HepG2 (cell line): ENCODE results near the gene RHOXF2B. TPM values are rescaled to one million over a fixed set of nuclear protein-coding genes. Genes with fewer than 3 reads are reported as not detected.
"Not testable (repeated sequence)": the region's sequence is repeated elsewhere in the genome, so short reads cannot be mapped to it uniquely, and the experiment has no call there.

Experiments used
- ATAC-seq: fragments of 200-7000 bp; cut with Tn5 transposase; 3 replicates; pipeline ENCODE4 v1.9.1; 2020; ENCODE audit warnings: mild to moderate bottlenecking, moderate library complexity
- BruUV-seq: library from RNA; stranded (reverse); fragments of 400-500 nt; replicated peaks from 2 replicates; lab custom pipeline; 2021; lab: Mats Ljungman, UMichigan
- CTCF ChIA-PET: fragments of 300-600 bp; formaldehyde crosslinking; extraction: SDS; loops from one replicate; lab custom pipeline; 2021; ENCODE audit warnings: low total read pairs, inconsistent platforms, low intra/inter-chr PET ratio; lab: Yijun Ruan, JAX
- POLR2A ChIA-PET: fragments of 350-600 bp; sonication (Branson Sonifier 250); formaldehyde crosslinking; loops from one replicate; lab custom pipeline; 2020; ENCODE audit warnings: antibody characterized with exemption, inconsistent platforms; lab: Yijun Ruan, JAX
- DNase-seq: peaks from one replicate; pipeline ENCODE4 v3.0.0-alpha.2; 2015; ENCODE audit warnings: low spot score
- FAIRE-seq: peaks from 3 replicates; lab custom pipeline; 2011; peaks lifted over from hg19 to GRCh38; lab: Jason Lieb, UNC
- H2AFZ ChIP-seq: one replicate; pipeline ENCODE4 v1.6.1; 2011; ENCODE audit warnings: low read length, inconsistent platforms
- H3K27ac ChIP-seq: fragments of 300-600 bp; 3 replicates; pipeline ENCODE4 v1.8.0; 2011; ENCODE audit warnings: mixed run types, mild to moderate bottlenecking, mixed read lengths, low read length, inconsistent platforms; ENCODE audit not compliant: insufficient read depth; ENCODE audit errors: extremely low read length
- H3K27me3 ChIP-seq, 2 experiments: fragments of 200-600 bp in 1 of 2; 2 replicates in 1 of 2; 3 replicates in 1 of 2; pipeline versions ENCODE4 v1.6.0 to v1.8.0; 2011; ENCODE audit warnings: low read length in 2 of 2, mild to moderate bottlenecking in 2 of 2, moderate library complexity in 2 of 2, inconsistent platforms in 1 of 2; ENCODE audit not compliant: insufficient read depth in 2 of 2, control insufficient read depth in 1 of 2
- H3K36me3 ChIP-seq, 2 experiments: fragments of 200-600 bp in 1 of 2; replicated peaks in 1 of 2; 2 replicates in 1 of 2; 3 replicates in 1 of 2; pipeline versions ENCODE4 v1.5.1 to v1.8.0; 2011; ENCODE audit warnings: low read length in 2 of 2, inconsistent platforms in 1 of 2; ENCODE audit not compliant: insufficient read depth in 2 of 2, control insufficient read depth in 1 of 2
- H3K4me1 ChIP-seq: 2 replicates; pipeline ENCODE4 v1.5.1; 2012; ENCODE audit warnings: low read length, inconsistent platforms; ENCODE audit not compliant: insufficient read depth
- H3K4me2 ChIP-seq: 2 replicates; pipeline ENCODE4 v1.6.0; 2011; ENCODE audit warnings: low read depth, low read length, inconsistent platforms
- H3K4me3 ChIP-seq, 3 experiments: fragments of 200-600 bp in 1 of 3; sonication (generic), shearing (Covaris generic) in 1 of 3; replicated peaks in 1 of 3; 2 replicates each; pipeline ENCODE4 v1.5.1; 2011 to 2016; ENCODE audit warnings: low read length in 3 of 3, inconsistent platforms in 2 of 3, low read depth in 2 of 3, mild to moderate bottlenecking in 2 of 3, control low read depth in 1 of 3, mixed read lengths in 1 of 3; ENCODE audit not compliant: insufficient read depth in 1 of 3
- H3K79me2 ChIP-seq: one replicate; pipeline ENCODE4 v1.6.1; 2011; ENCODE audit warnings: low read length, inconsistent platforms; ENCODE audit not compliant: insufficient read depth
- H3K9ac ChIP-seq: 2 replicates; pipeline ENCODE4 v1.6.0; 2011; ENCODE audit warnings: mild to moderate bottlenecking, low read depth, low read length, inconsistent platforms; ENCODE audit not compliant: insufficient read depth
- H3K9me3 ChIP-seq: 2 replicates; pipeline ENCODE4 v1.5.1; 2012; ENCODE audit warnings: mild to moderate bottlenecking, low read length
- H4K20me1 ChIP-seq: 2 replicates; pipeline ENCODE4 v1.6.0; 2011; ENCODE audit warnings: inconsistent platforms, mild to moderate bottlenecking, low read length, moderate library complexity; ENCODE audit not compliant: insufficient read depth
- HDAC1 ChIP-seq: sonication (generic); formaldehyde crosslinking; IDR thresholded peaks from 2 replicates; pipeline ENCODE4 v1.5.1; 2020; ENCODE audit warnings: mild to moderate bottlenecking, missing genetic modification reagents
- MAFK ChIP-seq, 2 experiments: IDR thresholded peaks in 1 of 2; conservative IDR thresholded peaks in 1 of 2; 2 replicates each; pipeline ENCODE4 v1.6.1; 2011; ENCODE audit warnings: improper control_type of control experiment in 2 of 2, low read length in 2 of 2
- WGBS: methylation state at CpG from one replicate; pipeline ENCODE4 v1.1.6; 2017; ENCODE audit warnings: low lambda C conversion rate; 5-methylcytosine and 5-hydroxymethylcytosine counted together
- in situ Hi-C: cut with HindIII; loops from 2 replicates; pipeline ENCODE4 v1.10.0; 2017; ENCODE audit warnings: low pct_unique_long_range_greater_than_20kb; ENCODE audit not compliant: extremely low pct_ligation_motif_present
- intact Hi-C: fragments of 100-400 bp; cut with micrococcal nuclease; formaldehyde crosslinking; loops from one replicate; pipeline ENCODE4 v1.10.0; 2022; ENCODE audit not compliant: unreplicated experiment
- polyA plus RNA-seq, 8 experiments: library from polyadenylated mRNA; depleted of rRNA in 3 of 8; stranded (reverse) in 7 of 8; unstranded in 1 of 8; fragments of >200 nt; fragmentation: Illumina TruSeq in 4 of 8; extraction: Trizol in 4 of 8; gene quantifications; 2 replicates each; pipeline versions ENCODE4 v1.2.1 to v1.2.3, GENCODE V29; 2011 to 2016; ENCODE audit warnings: low read depth in 4 of 8, missing spikeins in 1 of 8, mixed read lengths in 1 of 8; ENCODE audit not compliant: insufficient read depth in 1 of 8
- total RNA-seq, 5 experiments: library from RNA; depleted of rRNA; stranded (reverse); fragments of >200 nt; fragmentation: Illumina TruSeq; extraction: Trizol; gene quantifications; 2 replicates each; pipeline ENCODE4 v1.2.3, GENCODE V29; 2016; ENCODE audit warnings: low read depth in 1 of 5
- TF ChIP-seq, protein P1 (sequence below): sonication (generic); formaldehyde crosslinking; IDR thresholded peaks from 2 replicates; pipeline ENCODE4 v1.5.0; 2020; ENCODE audit warnings: missing genetic modification reagents

Gene RHOXF2B
- total and polyA plus RNA-seq, 2 of the 13 experiments (the other 11 are each of a cell fraction or from before 2014, with no cell fraction given), result not detected

DNA sequence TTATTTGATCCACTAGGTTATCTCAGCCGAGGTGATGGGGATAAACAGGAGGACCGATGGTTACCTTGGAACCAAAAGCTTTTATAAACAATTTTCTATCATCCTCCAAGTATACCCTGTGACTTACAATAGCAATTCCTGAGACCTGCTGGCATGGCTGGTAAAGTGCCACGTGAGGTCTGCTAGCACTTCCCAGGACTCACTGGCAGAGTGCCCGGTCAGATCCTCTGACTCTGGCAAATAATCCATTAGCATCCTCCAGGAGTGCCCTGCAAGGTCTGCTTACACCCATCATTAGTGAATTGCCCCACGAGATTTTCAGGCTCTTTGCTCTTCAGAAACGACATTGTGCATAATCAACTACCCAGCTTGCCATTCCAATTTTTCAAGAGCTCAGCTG lies 37.3 kb downstream of the RHOXF2B start:
- no CpG with 5 or more reads among the region's 6 CpGs for WGBS
- in situ Hi-C loops, H3K4me1 ChIP-seq, CTCF ChIA-PET, H3K36me3 ChIP-seq, H2AFZ ChIP-seq, ATAC-seq, H3K27me3 ChIP-seq, H3K4me3 ChIP-seq, H3K79me2 ChIP-seq, H3K4me2 ChIP-seq, H3K27ac ChIP-seq, DNase-seq, POLR2A ChIA-PET, H3K9me3 ChIP-seq, intact Hi-C loops, FAIRE-seq, BruUV-seq, H4K20me1 ChIP-seq, H3K9ac ChIP-seq: not testable (repeated sequence)

DNA sequence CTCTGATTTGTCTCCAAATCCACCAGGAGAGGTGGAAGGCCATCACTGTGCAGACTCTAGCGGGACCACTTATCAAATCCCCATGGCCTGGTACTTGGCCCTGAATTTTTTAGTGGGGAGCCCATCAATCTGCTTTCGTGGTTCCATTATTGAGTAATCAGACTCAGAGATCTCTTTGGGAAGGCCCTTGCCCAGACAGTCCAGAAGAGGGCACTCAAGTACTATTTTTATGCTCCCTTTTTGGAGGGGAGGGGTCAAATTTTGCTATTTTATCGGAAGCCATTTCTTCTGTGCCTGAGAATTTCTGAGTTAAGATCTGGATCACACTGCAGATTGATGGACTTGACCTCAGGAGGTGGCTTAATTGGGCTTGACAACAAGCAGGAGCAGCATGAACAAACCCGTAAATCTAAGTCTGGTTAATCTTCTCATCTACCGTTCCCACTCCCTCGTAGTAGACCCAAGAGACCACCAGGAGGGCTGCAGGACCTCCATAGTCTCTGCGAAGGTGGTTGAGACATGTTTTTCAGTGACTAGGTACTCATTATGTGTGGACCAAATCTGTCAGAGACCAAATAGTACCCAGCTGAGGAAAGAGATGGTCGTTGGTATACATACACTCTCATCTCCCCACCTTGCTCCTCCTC lies 38.3 kb downstream of the RHOXF2B start:
- H3K27ac ChIP-seq, H3K36me3 ChIP-seq, H3K9me3 ChIP-seq, H3K4me2 ChIP-seq, H3K27me3 ChIP-seq, intact Hi-C loops, ATAC-seq, H3K4me3 ChIP-seq, BruUV-seq, H3K4me1 ChIP-seq, POLR2A ChIA-PET, H4K20me1 ChIP-seq, in situ Hi-C loops, H2AFZ ChIP-seq, H3K79me2 ChIP-seq, DNase-seq, CTCF ChIA-PET, H3K9ac ChIP-seq: not testable (repeated sequence)
- no CpG with 5 or more reads among the region's 8 CpGs for WGBS
- peak; percentile 64 for FAIRE-seq

DNA sequence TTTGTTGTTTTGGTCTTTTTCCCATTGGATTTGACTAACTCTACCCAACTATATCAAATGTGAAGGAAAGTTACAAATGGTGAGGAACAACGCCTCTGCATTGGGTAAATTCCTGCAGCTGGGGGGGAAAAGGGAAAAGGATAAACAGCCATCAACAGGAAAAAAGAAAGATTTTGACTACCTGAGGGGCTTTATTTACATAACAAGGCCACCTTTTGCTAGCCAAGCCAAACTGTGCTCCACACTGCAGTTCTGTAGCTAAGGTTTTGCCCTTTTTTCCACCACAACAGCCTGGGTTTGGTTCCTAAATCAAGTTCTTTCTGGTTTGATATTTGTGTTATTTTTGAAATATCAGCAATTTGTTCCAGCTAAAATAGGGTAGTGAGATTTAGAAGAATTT lies 40.8 kb downstream of the RHOXF2B start:
- H3K9ac ChIP-seq, result no peak overlapping the region
- no peaks in the 10 kb centered on the region for H3K27me3 ChIP-seq
- H3K36me3 ChIP-seq, result no peaks in the 10 kb centered on the region
- ChIA-PET POLR2A (no interaction called here), CTCF (no interaction called here)
- no peaks in the 10 kb centered on the region for H3K79me2 ChIP-seq
- BruUV-seq, result no TSS peak
- ATAC-seq, result no peak
- no peak for TF ChIP-seq HDAC1 (CRISPR knock-in tag)
- 0 out of 4 replicates have a peak, but pooled peaks of 1 of the 2 experiments have one; percentile 11 for TF ChIP-seq MAFK (conservative IDR thresholded peaks at IDR 0.05 in 1 of 2, IDR thresholded peaks at IDR 0.05 in 1 of 2; ENCODE audit: low read length in 2 of 2)
- TF ChIP-seq, protein P1, sequence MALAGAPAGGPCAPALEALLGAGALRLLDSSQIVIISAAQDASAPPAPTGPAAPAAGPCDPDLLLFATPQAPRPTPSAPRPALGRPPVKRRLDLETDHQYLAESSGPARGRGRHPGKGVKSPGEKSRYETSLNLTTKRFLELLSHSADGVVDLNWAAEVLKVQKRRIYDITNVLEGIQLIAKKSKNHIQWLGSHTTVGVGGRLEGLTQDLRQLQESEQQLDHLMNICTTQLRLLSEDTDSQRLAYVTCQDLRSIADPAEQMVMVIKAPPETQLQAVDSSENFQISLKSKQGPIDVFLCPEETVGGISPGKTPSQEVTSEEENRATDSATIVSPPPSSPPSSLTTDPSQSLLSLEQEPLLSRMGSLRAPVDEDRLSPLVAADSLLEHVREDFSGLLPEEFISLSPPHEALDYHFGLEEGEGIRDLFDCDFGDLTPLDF (CRISPR knock-in tag), result no peak
- TF ChIP-seq, all 625 proteins: peak for 1
- no peak for FAIRE-seq
- no peaks in the 10 kb centered on the region for H3K9me3 ChIP-seq
- intact Hi-C loops, result no loop called here
- H2AFZ ChIP-seq, result no peak overlapping the region
- DNase-seq, result no peak
- 72% methylated on average over 1 of the region's 1 CpG for WGBS
- H4K20me1 ChIP-seq, result no peaks in the 10 kb centered on the region
- H3K4me3 ChIP-seq, result no peak overlapping the region
- no peak overlapping the region for H3K4me2 ChIP-seq
- H3K27ac ChIP-seq, result no peak overlapping the region
- in situ Hi-C loops, result no loop called here
- H3K4me1 ChIP-seq, result no peaks in the 10 kb centered on the region
